PC-3 (cell line): ENCODE results near the gene MCF2L2. TPM values are rescaled to one million over a fixed set of nuclear protein-coding genes. Genes with fewer than 3 reads are reported as not detected.

Source experiments
- ATAC-seq: fragments of 200-7000 bp; cut with Tn5 transposase; 2 replicates; pipeline ENCODE4 v1.9.1; 2020; ENCODE audit warnings: mild to moderate bottlenecking, moderate library complexity
- BruUV-seq: library from RNA; stranded (reverse); fragments of 400-500 nt; replicated peaks from 2 replicates; lab custom pipeline; 2021; lab: Mats Ljungman, UMichigan
- CTCF ChIA-PET: fragments of 300-600 bp; sonication (Branson Sonifier 250); formaldehyde crosslinking; loops from one replicate; lab custom pipeline; 2022; ENCODE audit warnings: antibody characterized with exemption; lab: Charles Lee
- POLR2A ChIA-PET: fragments of 300-600 bp; sonication (Branson Sonifier 250); formaldehyde crosslinking; loops from one replicate; lab custom pipeline; 2022; ENCODE audit warnings: antibody characterized with exemption; ENCODE audit not compliant: unreplicated experiment; lab: Charles Lee
- DNase-seq: peaks from one replicate; pipeline ENCODE4 v3.0.0-alpha.2; 2015
- H2AFZ ChIP-seq: fragments of 300-600 bp; sonication (generic); 2 replicates; pipeline ENCODE4 v1.6.0; 2016; ENCODE audit warnings: antibody characterized with exemption, low read length
- H3F3A ChIP-seq: fragments of 300-600 bp; sonication (generic); one replicate; pipeline ENCODE4 v1.6.0; 2017; ENCODE audit warnings: antibody characterized with exemption, low read length, control low read depth, mild to moderate bottlenecking; ENCODE audit not compliant: unreplicated experiment
- H3K27ac ChIP-seq: fragments of 300-600 bp; sonication (generic); 2 replicates; pipeline ENCODE4 v1.5.1; 2016; ENCODE audit warnings: mild to moderate bottlenecking, low read length
- H3K27me3 ChIP-seq: fragments of 300-600 bp; sonication (generic); 2 replicates; pipeline ENCODE4 v1.6.1; 2016; ENCODE audit warnings: low read length, mixed read lengths
- H3K36me3 ChIP-seq: fragments of 300-600 bp; sonication (generic); 2 replicates; pipeline ENCODE4 v1.6.1; 2016; ENCODE audit warnings: low read depth, mixed run types, low read length, mixed read lengths
- H3K4me1 ChIP-seq: fragments of 300-600 bp; sonication (generic); 2 replicates; pipeline ENCODE4 v1.5.1; 2016; ENCODE audit warnings: low read length; ENCODE audit not compliant: insufficient read depth
- H3K4me2 ChIP-seq: fragments of 300-600 bp; sonication (generic); 2 replicates; pipeline ENCODE4 v1.6.0; 2016; ENCODE audit warnings: low read length
- H3K4me3 ChIP-seq: fragments of 300-600 bp; sonication (generic); 2 replicates; pipeline ENCODE4 v1.5.1; 2016; ENCODE audit warnings: mild to moderate bottlenecking, low read length, mixed read lengths
- H3K79me2 ChIP-seq: fragments of 300-600 bp; sonication (generic); 2 replicates; pipeline ENCODE4 v1.6.1; 2017; ENCODE audit warnings: low read length, mixed read lengths
- H3K9ac ChIP-seq: fragments of 300-600 bp; sonication (generic); 2 replicates; pipeline ENCODE4 v1.6.0; 2016; ENCODE audit warnings: mild to moderate bottlenecking, low read length
- H3K9me2 ChIP-seq: fragments of 300-600 bp; sonication (generic); replicated peaks from 2 replicates; pipeline ENCODE4 v1.6.1; 2016; ENCODE audit warnings: mixed run types, low read length, mixed read lengths
- H3K9me3 ChIP-seq: fragments of 300-600 bp; sonication (generic); 2 replicates; pipeline ENCODE4 v1.6.1; 2016; ENCODE audit warnings: low read length, mixed read lengths
- H4K20me1 ChIP-seq: fragments of 300-600 bp; sonication (generic); 2 replicates; pipeline ENCODE4 v1.6.1; 2016; ENCODE audit warnings: low read length, mixed read lengths
- CTCF ChIP-seq: fragments of 300-600 bp; sonication (generic); conservative IDR thresholded peaks from 2 replicates; pipeline ENCODE4 v1.5.1; 2017; ENCODE audit warnings: antibody characterized with exemption, low read depth, mild to moderate bottlenecking, low read length
- EZH2 ChIP-seq: fragments of 300-600 bp; sonication (generic); IDR thresholded peaks from one replicate; pipeline ENCODE4 v1.6.1; 2017; ENCODE audit warnings: antibody characterized with exemption, mild to moderate bottlenecking, low read length; ENCODE audit not compliant: unreplicated experiment
- EZH2phosphoT487 ChIP-seq: fragments of 300-600 bp; sonication (generic); IDR thresholded peaks from 2 replicates; pipeline ENCODE4 v1.6.1; 2018; ENCODE audit warnings: mild to moderate bottlenecking, antibody characterized with exemption, low read length, borderline replicate concordance
- intact Hi-C: fragments of 100-400 bp; cut with micrococcal nuclease; formaldehyde crosslinking; loops from 2 replicates; pipeline ENCODE4 v1.9.0; 2023
- total RNA-seq: library from RNA; depleted of rRNA; stranded (reverse); fragments of >200 nt; gene quantifications from 2 replicates; pipeline ENCODE4 v1.2.3, GENCODE V29; 2014

The MCF2L2 gene
- total RNA-seq, 1 experiment from 2014 or later: 3.6 TPM

- Histone ChIP-seq H3K79me2 (peaks cover 42% of the 10 kb centered on the region), H3K36me3 (peaks cover 4% of the 10 kb centered on the region; the same call in 1 of the 2 replicates), H3K9me2 (no peaks in the 10 kb centered on the region), H3K4me2 (peak overlapping the region; percentile 77), H3F3A (peaks cover 4% of the 10 kb centered on the region), H3K9me3 (no peaks in the 10 kb centered on the region), H2AFZ (peak overlapping the region; percentile 61), H3K4me1 (peaks cover 32% of the 10 kb centered on the region), H3K9ac (peak overlapping the region; percentile 42), H3K27me3 (no peaks in the 10 kb centered on the region), H4K20me1 (peaks cover 27% of the 10 kb centered on the region), H3K27ac (peak overlapping the region; percentile 13), H3K4me3 (peak overlapping the region; percentile 63)
- ChIA-PET POLR2A (interaction anchor here (0.6 kb wide), 1 partner anchor 121 kb away, joined by 3 read pairs; no protein-coding TSS in a partner anchor), CTCF (interaction anchor here (0.5 to 2.5 kb wide), 5 partner anchors 58 to 446 kb away, joined by 3 to 26 read pairs (median 6); partner anchors contain the start of gene YEATS2)
- BruUV-seq: no TSS peak
- peak; percentile 64 for DNase-seq
- intact Hi-C loops: loop anchor here (1.0 to 2.0 kb wide), 2 partner anchors 39 to 129 kb away; no protein-coding TSS in a partner anchor
- TF ChIP-seq EZH2phosphoT487 (no peak), EZH2 (no peak), CTCF (no peak)
- peak; percentile 17 for ATAC-seq
Observed at GRCh38 chr3:183252118-183252782, 176.2 kb downstream of the MCF2L2 start.

GRCh38 chr3:183249006-183249718 lies 179.3 kb downstream of the MCF2L2 start:
- no peaks in the 10 kb centered on the region for H4K20me1 ChIP-seq
- ChIA-PET CTCF (no interaction called here), POLR2A (no interaction called here)
- H3K79me2 ChIP-seq: peaks cover 11% of the 10 kb centered on the region
- intact Hi-C loops: no loop called here
- H2AFZ ChIP-seq: no peak overlapping the region
- no peak overlapping the region for H3K4me2 ChIP-seq
- H3K9ac ChIP-seq: no peak overlapping the region
- no peaks in the 10 kb centered on the region for H3K9me3 ChIP-seq
- peaks cover 27% of the 10 kb centered on the region for H3K4me1 ChIP-seq
- H3K4me3 ChIP-seq: no peak overlapping the region
- H3F3A ChIP-seq: peaks cover 4% of the 10 kb centered on the region
- H3K9me2 ChIP-seq: no peaks in the 10 kb centered on the region
- H3K36me3 ChIP-seq: no peaks in the 10 kb centered on the region
- DNase-seq (no peak), ATAC-seq (no peak)
- no peak overlapping the region for H3K27ac ChIP-seq
- no TSS peak for BruUV-seq
- H3K27me3 ChIP-seq: no peaks in the 10 kb centered on the region
- TF ChIP-seq EZH2 (no peak), CTCF (no peak), EZH2phosphoT487 (no peak)
